ENCODE measurements around the gene SPIN2A. TPM values are rescaled to one million over a fixed set of nuclear protein-coding genes. Genes with fewer than 3 reads are reported as not detected.

SPIN2A gene
- total and polyA plus RNA-seq, 2 of the 8 experiments (the other 6 are each of a cell fraction or from before 2014, with no cell fraction given) = 3.2 to 4.2 TPM

GRCh38 chrX:57155171-57155570 lies 18.0 kb upstream of the SPIN2A start:
- Histone ChIP-seq H3K4me1 (replicated peaks in 1 of 4; ENCODE audit: control insufficient read depth in 3 of 4, insufficient read depth in 4 of 4, low read length in 3 of 4) (peaks cover 0 to 5% (median 2%) of the 10 kb centered on the region in 4 experiments; a peak in 2 of 7 replicates), H3K23ac (ENCODE audit: insufficient read length) (no peak overlapping the region), H3K14ac (ENCODE audit: insufficient read length) (no peak overlapping the region), H3K9ac (replicated peaks in 1 of 4; ENCODE audit: extremely low read depth in 1 of 4, low read depth in 3 of 4, low read length in 3 of 4) (no peak overlapping the region), H3K79me2 (ENCODE audit: control insufficient read depth in 1 of 2, insufficient read depth in 2 of 2, low read length in 2 of 2) (no peaks in the 10 kb centered on the region), H4K20me1 (replicated peaks in 1 of 2; ENCODE audit: control insufficient read depth in 1 of 2, insufficient read depth in 2 of 2, low read length in 2 of 2) (no peaks in the 10 kb centered on the region), H3K27me3 (replicated peaks in 1 of 4; ENCODE audit: control insufficient read depth in 3 of 4, extremely low read depth in 1 of 4, insufficient read depth in 3 of 4, low read length in 3 of 4) (no peaks in the 10 kb centered on the region), H3K9me3 (ENCODE audit: insufficient read depth in 2 of 2, low read depth in 1 of 2, low read length in 1 of 2) (no peaks in the 10 kb centered on the region; a peak in 1 of 4 replicates), H4K5ac (ENCODE audit: insufficient read length, low read depth, low read length) (no peak overlapping the region), H2BK20ac (ENCODE audit: low read length) (no peak overlapping the region), H3K4me2 (ENCODE audit: insufficient read depth in 1 of 2, low read depth in 2 of 2, low read length in 2 of 2) (no peak overlapping the region), H3K79me1 (ENCODE audit: low read depth, low read length) (no peaks in the 10 kb centered on the region), H3K4ac (replicated peaks; ENCODE audit: insufficient read length, low read depth, low read length) (no peak overlapping the region), H3K18ac (ENCODE audit: extremely low read depth, low read length) (no peak overlapping the region), H3K36me3 (ENCODE audit: control insufficient read depth in 2 of 4, insufficient read depth in 4 of 4, low read length in 3 of 4) (no peaks in the 10 kb centered on the region), H3K4me3 (ENCODE audit: extremely low read depth in 1 of 4, insufficient read depth in 2 of 4, low read depth in 3 of 4, low read length in 4 of 4) (no peak overlapping the region), H2BK15ac (ENCODE audit: low read length) (no peak overlapping the region), H3K23me2 (ENCODE audit: low read depth, low read length) (no peaks in the 10 kb centered on the region), H4K91ac (replicated peaks; ENCODE audit: insufficient read length, low read length) (no peak overlapping the region), H2AK5ac (ENCODE audit: low read depth, low read length) (no peak overlapping the region), H2BK12ac (ENCODE audit: low read depth, low read length) (no peak overlapping the region), H2AFZ (ENCODE audit: low read length) (no peak overlapping the region), H2BK5ac (ENCODE audit: low read depth, low read length) (no peak overlapping the region), H4K8ac (ENCODE audit: extremely low read depth, insufficient read depth, low read length) (no peak overlapping the region), H3K27ac (ENCODE audit: low read depth, low read length) (no peak overlapping the region), H3K56ac (replicated peaks; ENCODE audit: insufficient read length, low read depth, low read length) (no peak overlapping the region), H2BK120ac (replicated peaks; ENCODE audit: low read depth, low read length) (no peak overlapping the region)
- WGBS, 2 experiments (ENCODE audit: extremely low coverage in 1 of 2, insufficient coverage in 1 of 2, insufficient read length in 1 of 2, insufficient replicate concordance in 2 of 2, low coverage in 1 of 2, low lambda C conversion rate in 2 of 2, missing lambda C conversion rate in 1 of 2) = 80% methylated on average over 1 of the region's 2 CpGs; no CpG with 5 or more reads in 1 of the 2 experiments
- no peak for TF ChIP-seq GABPA (IDR thresholded peaks at IDR 0.05; ENCODE audit: borderline replicate concordance, insufficient read depth, low read length)
- TF ChIP-seq, protein P1, sequence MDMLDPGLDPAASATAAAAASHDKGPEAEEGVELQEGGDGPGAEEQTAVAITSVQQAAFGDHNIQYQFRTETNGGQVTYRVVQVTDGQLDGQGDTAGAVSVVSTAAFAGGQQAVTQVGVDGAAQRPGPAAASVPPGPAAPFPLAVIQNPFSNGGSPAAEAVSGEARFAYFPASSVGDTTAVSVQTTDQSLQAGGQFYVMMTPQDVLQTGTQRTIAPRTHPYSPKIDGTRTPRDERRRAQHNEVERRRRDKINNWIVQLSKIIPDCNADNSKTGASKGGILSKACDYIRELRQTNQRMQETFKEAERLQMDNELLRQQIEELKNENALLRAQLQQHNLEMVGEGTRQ (IDR thresholded peaks at IDR 0.05; ENCODE audit: low read length) = no peak
- no peak for TF ChIP-seq TEAD4 (IDR thresholded peaks at IDR 0.05; ENCODE audit: low read depth, low read length)
- TF ChIP-seq CTBP2 (IDR thresholded peaks at IDR 0.05; ENCODE audit: borderline replicate concordance, insufficient read depth, insufficient read length, low read length) = no peak
- TF ChIP-seq TAF7 (optimal IDR thresholded peaks at IDR 0.05; ENCODE audit: borderline replicate concordance, low read depth, low read length) = no peak
- no peak for TF ChIP-seq RNF2 (IDR thresholded peaks at IDR 0.05; ENCODE audit: borderline replicate concordance, low read depth, low read length, missing control alignments, poor library complexity, severe bottlenecking)
- TF ChIP-seq RXRA (IDR thresholded peaks at IDR 0.05; ENCODE audit: insufficient read depth, low read depth, low read length) = no peak
- TF ChIP-seq YY1 (IDR thresholded peaks at IDR 0.05; ENCODE audit: low read depth, low read length) = peak; percentile 81
- TF ChIP-seq SP2 (IDR thresholded peaks at IDR 0.05; ENCODE audit: low read length) = no peak
- CTCF ChIA-PET (ENCODE audit: partially characterized antibody) = interaction anchor here (0.6 to 1.6 kb wide), 4 partner anchors 148 to 1220 kb away, joined by 3 to 4 read pairs (median 3); no protein-coding TSS in a partner anchor
- POLR2A ChIA-PET (ENCODE audit: partially characterized antibody) = interaction anchor here (0.6 kb wide), 1 partner anchor 171 kb away, joined by 3 read pairs; no protein-coding TSS in a partner anchor
- no peak for FAIRE-seq
- DNase-seq (ENCODE audit: low read depth in 1 of 2, low spot score in 2 of 2) = no peak

Data from H1 (cell line).